ENCODE measurements around the gene NR6A1. TPM values are rescaled to one million over a fixed set of nuclear protein-coding genes. Genes with fewer than 3 reads are reported as not detected.

NR6A1 gene
- total and polyA plus RNA-seq, 2 of the 13 experiments (the other 11 are each of a cell fraction or from before 2014, with no cell fraction given), result 28.1 to 31.5 TPM

GRCh38 chr9:124697326-124698200 lies 73.5 kb downstream of the NR6A1 start:
- no peak for ATAC-seq
- Histone ChIP-seq H3K79me2 (ENCODE audit: insufficient read depth, low read length) (peaks cover 16% of the 10 kb centered on the region), H4K20me1 (ENCODE audit: insufficient read depth, low read length) (no peaks in the 10 kb centered on the region), H3K27me3 (ENCODE audit: control insufficient read depth in 1 of 2, insufficient read depth in 2 of 2, low read length in 2 of 2) (no peaks in the 10 kb centered on the region), H3K9ac (ENCODE audit: insufficient read depth, low read depth, low read length) (no peak overlapping the region), H3K4me3 (replicated peaks in 1 of 3; ENCODE audit: insufficient read depth in 1 of 3, low read depth in 2 of 3, low read length in 3 of 3) (no peak overlapping the region), H2AFZ (ENCODE audit: low read length) (no peak overlapping the region), H3K4me2 (ENCODE audit: low read depth, low read length) (no peak overlapping the region), H3K4me1 (ENCODE audit: insufficient read depth, low read length) (peaks cover 55% of the 10 kb centered on the region), H3K9me3 (ENCODE audit: low read length) (no peaks in the 10 kb centered on the region), H3K36me3 (replicated peaks in 1 of 2; ENCODE audit: control insufficient read depth in 1 of 2, insufficient read depth in 2 of 2, low read length in 2 of 2) (no peaks in the 10 kb centered on the region), H3K27ac (ENCODE audit: extremely low read length, insufficient read depth, low read length) (no peak overlapping the region)
- in situ Hi-C loops (cut with HindIII; ENCODE audit: extremely low pct_ligation_motif_present, low pct_unique_long_range_greater_than_20kb) (no loop called here), intact Hi-C loops (cut with micrococcal nuclease; ENCODE audit: unreplicated experiment) (no loop called here)
- no peak for DNase-seq (ENCODE audit: low spot score)
- POLR2A ChIA-PET, result no interaction called here
- 93% methylated on average over 5 of the region's 5 CpGs for WGBS (ENCODE audit: low lambda C conversion rate)
- no peak for TF ChIP-seq RAD21 (CRISPR knock-in tag; IDR thresholded peaks at IDR 0.05)
- no peak for TF ChIP-seq ZNF773 (CRISPR knock-in tag; IDR thresholded peaks at IDR 0.05; ENCODE audit: borderline replicate concordance)
- TF ChIP-seq, protein P1, sequence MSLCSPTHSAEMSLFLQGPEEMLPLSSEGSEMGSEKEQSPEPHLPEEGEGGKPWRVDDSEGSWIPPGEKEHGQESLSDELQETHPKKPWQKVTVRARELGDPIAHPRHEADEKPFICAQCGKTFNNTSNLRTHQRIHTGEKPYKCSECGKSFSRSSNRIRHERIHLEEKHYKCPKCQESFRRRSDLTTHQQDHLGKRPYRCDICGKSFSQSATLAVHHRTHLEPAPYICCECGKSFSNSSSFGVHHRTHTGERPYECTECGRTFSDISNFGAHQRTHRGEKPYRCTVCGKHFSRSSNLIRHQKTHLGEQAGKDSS (CRISPR knock-in tag; IDR thresholded peaks at IDR 0.05; ENCODE audit: borderline replicate concordance, low read depth), result no peak
- no peak for TF ChIP-seq FUBP1 (CRISPR knock-in tag; IDR thresholded peaks at IDR 0.05; ENCODE audit: borderline replicate concordance)
- TF ChIP-seq BCL6 (CRISPR knock-in tag; IDR thresholded peaks at IDR 0.05), result no peak
- TF ChIP-seq RBFOX2 (IDR thresholded peaks at IDR 0.05; ENCODE audit: low read depth, low read length), result no peak
- TF ChIP-seq, protein P2, sequence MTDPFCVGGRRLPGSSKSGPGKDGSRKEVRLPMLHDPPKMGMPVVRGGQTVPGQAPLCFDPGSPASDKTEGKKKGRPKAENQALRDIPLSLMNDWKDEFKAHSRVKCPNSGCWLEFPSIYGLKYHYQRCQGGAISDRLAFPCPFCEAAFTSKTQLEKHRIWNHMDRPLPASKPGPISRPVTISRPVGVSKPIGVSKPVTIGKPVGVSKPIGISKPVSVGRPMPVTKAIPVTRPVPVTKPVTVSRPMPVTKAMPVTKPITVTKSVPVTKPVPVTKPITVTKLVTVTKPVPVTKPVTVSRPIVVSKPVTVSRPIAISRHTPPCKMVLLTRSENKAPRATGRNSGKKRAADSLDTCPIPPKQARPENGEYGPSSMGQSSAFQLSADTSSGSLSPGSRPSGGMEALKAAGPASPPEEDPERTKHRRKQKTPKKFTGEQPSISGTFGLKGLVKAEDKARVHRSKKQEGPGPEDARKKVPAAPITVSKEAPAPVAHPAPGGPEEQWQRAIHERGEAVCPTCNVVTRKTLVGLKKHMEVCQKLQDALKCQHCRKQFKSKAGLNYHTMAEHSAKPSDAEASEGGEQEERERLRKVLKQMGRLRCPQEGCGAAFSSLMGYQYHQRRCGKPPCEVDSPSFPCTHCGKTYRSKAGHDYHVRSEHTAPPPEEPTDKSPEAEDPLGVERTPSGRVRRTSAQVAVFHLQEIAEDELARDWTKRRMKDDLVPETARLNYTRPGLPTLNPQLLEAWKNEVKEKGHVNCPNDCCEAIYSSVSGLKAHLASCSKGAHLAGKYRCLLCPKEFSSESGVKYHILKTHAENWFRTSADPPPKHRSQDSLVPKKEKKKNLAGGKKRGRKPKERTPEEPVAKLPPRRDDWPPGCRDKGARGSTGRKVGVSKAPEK (CRISPR knock-in tag; IDR thresholded peaks at IDR 0.05; ENCODE audit: borderline replicate concordance), result no peak
- no peak for TF ChIP-seq HMG20B (CRISPR knock-in tag; conservative IDR thresholded peaks at IDR 0.05)
- CTCF ChIA-PET (ENCODE audit: low intra/inter-chr PET ratio, low total read pairs), result interaction anchor here (2.1 kb wide), 1 partner anchor 14 kb away, joined by 4 read pairs; no protein-coding TSS in a partner anchor
- FAIRE-seq, result no peak
- BruUV-seq (replicated peaks), result no TSS peak
